K562 (cell line): Measurements from ENCODE around the gene ZNF280C. TPM values are rescaled to one million over a fixed set of nuclear protein-coding genes. Genes with fewer than 3 reads are reported as not detected.

Experiments
- ATF7 ChIP-seq: fragments of 450-650 bp; IDR thresholded peaks from 2 replicates; pipeline ENCODE4 v1.7.1; 2014; ENCODE audit warnings: mild to moderate bottlenecking, moderate library complexity
- CHD2 ChIP-seq: IDR thresholded peaks from 2 replicates; pipeline ENCODE4 v1.6.1; 2011; ENCODE audit warnings: low read depth, low read length
- CXXC5 ChIP-seq: fragments of 250-450 bp; sonication (Bioruptor Pico); IDR thresholded peaks from 2 replicates; pipeline ENCODE4 v1.8.0; 2022; ENCODE audit warnings: inconsistent platforms, mild to moderate bottlenecking, moderate library complexity
- ESRRA ChIP-seq: fragments of 450-650 bp; IDR thresholded peaks from 2 replicates; pipeline ENCODE4 v1.6.1; 2014; ENCODE audit warnings: low read depth, mild to moderate bottlenecking, moderate library complexity, borderline replicate concordance
- GTF2A2 ChIP-seq: IDR thresholded peaks from 2 replicates; pipeline ENCODE4 v1.6.1; 2016; ENCODE audit warnings: mild to moderate bottlenecking, missing genetic modification characterization, missing compliant biosample characterization
- HNRNPH1 ChIP-seq: fragments of 200-400 bp; formaldehyde crosslinking; optimal IDR thresholded peaks from 2 replicates; pipeline ENCODE3; 2017; ENCODE audit warnings: low read depth, mild to moderate bottlenecking, low read length, moderate library complexity
- MTF1 ChIP-seq: fragments of 250-450 bp; sonication (Bioruptor Pico); IDR thresholded peaks from 2 replicates; pipeline ENCODE4 v1.9.0; 2021; ENCODE audit warnings: moderate library complexity, mild to moderate bottlenecking, inconsistent platforms, borderline replicate concordance
- NCOA6 ChIP-seq: fragments of 450-650 bp; IDR thresholded peaks from 2 replicates; pipeline ENCODE4 v1.6.1; 2017; ENCODE audit warnings: mild to moderate bottlenecking
- PHB ChIP-seq: fragments of 250-450 bp; sonication (Bioruptor Pico); IDR thresholded peaks from 2 replicates; pipeline ENCODE4 v1.5.0; 2021
- PHF20 ChIP-seq: fragments of 450-650 bp; IDR thresholded peaks from 2 replicates; pipeline ENCODE4 v1.6.1; 2018; ENCODE audit not compliant: partially characterized antibody
- RBM14 ChIP-seq: fragments of 200-400 bp; formaldehyde crosslinking; IDR thresholded peaks from 2 replicates; pipeline ENCODE4 v1.6.1; 2018; ENCODE audit warnings: low read depth, mild to moderate bottlenecking, low read length, moderate library complexity, borderline replicate concordance; ENCODE audit not compliant: insufficient read depth
- RBM22 ChIP-seq: fragments of 200-400 bp; formaldehyde crosslinking; IDR thresholded peaks from 2 replicates; pipeline ENCODE4 v1.6.1; 2018; ENCODE audit warnings: low read length, low read depth; ENCODE audit not compliant: poor library complexity, severe bottlenecking
- SIN3B ChIP-seq: fragments of 450-650 bp; IDR thresholded peaks from 2 replicates; pipeline ENCODE4 v1.6.1; 2017; ENCODE audit warnings: low read depth, mild to moderate bottlenecking, moderate library complexity
- SIX5 ChIP-seq, 2 experiments: IDR thresholded peaks; 2 replicates each; pipeline ENCODE4 v1.6.1; 2011; ENCODE audit warnings: low read length in 2 of 2, borderline replicate concordance in 1 of 2, low read depth in 1 of 2, mild to moderate bottlenecking in 1 of 2, moderate library complexity in 1 of 2; ENCODE audit not compliant: insufficient read depth in 1 of 2
- STAT5B ChIP-seq: fragments of 250-450 bp; sonication (Bioruptor Pico); IDR thresholded peaks from 2 replicates; pipeline ENCODE4 v1.8.0; 2021; ENCODE audit warnings: mild to moderate bottlenecking, inconsistent platforms
- SUPT5H ChIP-seq: fragments of 450-650 bp; IDR thresholded peaks from 2 replicates; pipeline ENCODE4 v1.6.1; 2016
- ZC3H11A ChIP-seq: IDR thresholded peaks from 2 replicates; pipeline ENCODE4 v1.6.1; 2012; ENCODE audit warnings: low read depth, low read length, improper control_type of control experiment
- ZNF77 ChIP-seq: fragments of 250-450 bp; sonication (Bioruptor Pico); IDR thresholded peaks from 2 replicates; pipeline ENCODE4 v1.5.0; 2020
- ZNF785 ChIP-seq: fragments of 250-450 bp; sonication (Bioruptor Pico); IDR thresholded peaks from 2 replicates; pipeline ENCODE4 v1.4.0; 2020; ENCODE audit warnings: mild to moderate bottlenecking
- polyA plus RNA-seq, 8 experiments: library from polyadenylated mRNA; depleted of rRNA in 4 of 8; stranded (reverse) in 5 of 8; unstranded in 3 of 8; fragments of >200 nt; fragmentation: Nextera tagmentation in 2 of 8; fragmentation: Illumina TruSeq in 1 of 8; extraction: Ambion mirVana in 2 of 8; extraction: Trizol in 1 of 8; gene quantifications; 2 replicates each; pipeline versions ENCODE4 v1.2.1 to v1.2.3, GENCODE V29; 2011 to 2014; ENCODE audit warnings: inconsistent platforms in 1 of 8, missing spikeins in 1 of 8
- total RNA-seq, 7 experiments: library from RNA; depleted of rRNA in 6 of 7; stranded (reverse); fragments of >200 nt in 6 of 7; fragmentation: Illumina TruSeq in 2 of 7; extraction: Trizol in 2 of 7; gene quantifications; 2 replicates each; pipeline versions ENCODE4 v1.2.1 to v1.2.3, GENCODE V29; 2011 to 2021; ENCODE audit warnings: low replicate concordance in 1 of 7
- TF ChIP-seq, protein P1 (sequence below): fragments of 450-650 bp; formaldehyde crosslinking; IDR thresholded peaks from 2 replicates; pipeline ENCODE4 v1.4.0; 2022; ENCODE audit warnings: missing genetic modification characterization
- TF ChIP-seq, protein P2 (sequence below): fragments of 450-650 bp; IDR thresholded peaks from 2 replicates; pipeline ENCODE4 v1.6.1; 2016; ENCODE audit warnings: antibody characterized with exemption
- TF ChIP-seq, protein P3 (sequence below): fragments of 450-650 bp; formaldehyde crosslinking; IDR thresholded peaks from 2 replicates; pipeline ENCODE4 v1.4.0; 2020; ENCODE audit warnings: mild to moderate bottlenecking
- TF ChIP-seq, protein P4 (sequence below): fragments of 450-650 bp; conservative IDR thresholded peaks from 2 replicates; pipeline ENCODE4 v1.6.1; 2016; ENCODE audit warnings: missing genetic modification characterization, low read depth, mild to moderate bottlenecking, control low read depth, missing compliant biosample characterization
- TF ChIP-seq, protein P5 (sequence below): fragments of 250-450 bp; sonication (Bioruptor Pico); IDR thresholded peaks from 2 replicates; pipeline ENCODE4 v1.5.0; 2021

ZNF280C gene
- total and polyA plus RNA-seq, 9 of the 15 experiments (the other 6 are each of a cell fraction or from before 2014, with no cell fraction given), result 1.6 to 8.3 (median 4.4) TPM

DNA sequence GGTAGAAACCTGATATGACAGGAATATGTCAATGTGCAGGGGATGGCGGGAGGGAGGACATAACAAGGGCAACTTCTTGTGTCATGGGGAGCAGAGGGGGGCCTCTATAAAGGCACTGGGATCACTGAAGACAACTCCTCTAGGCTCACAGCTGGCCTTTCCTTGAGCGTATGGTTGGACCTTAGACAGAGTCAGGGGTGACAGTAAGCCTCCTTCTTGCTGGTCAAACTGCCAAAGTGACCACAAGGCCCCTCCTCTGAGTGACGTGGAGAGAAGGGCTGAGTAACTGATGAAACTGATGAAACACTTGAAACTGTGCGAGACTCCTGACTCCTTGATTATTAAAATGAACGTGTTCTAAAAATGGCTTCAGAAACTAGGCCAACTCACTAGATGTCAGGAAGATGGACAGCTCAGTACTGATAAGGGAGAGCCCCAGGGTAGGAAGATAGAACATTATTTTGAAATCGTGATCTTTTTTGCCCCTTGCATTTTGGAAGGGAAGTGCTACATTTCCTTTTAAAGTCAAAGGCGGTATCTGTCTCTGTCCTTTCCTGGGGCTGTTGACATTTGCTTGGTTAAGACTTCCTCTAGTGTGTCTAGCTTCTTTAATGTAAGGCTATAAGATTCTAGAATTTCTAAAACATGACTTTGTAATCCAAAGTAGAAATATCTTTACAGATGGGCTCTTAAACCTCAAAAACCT, 95.4 kb downstream of the ZNF280C start (continued):
- TF ChIP-seq ESRRA (peak; percentile 77; the same call in 1 of the 2 replicates), PHF20 (no peak), HNRNPH1 (no peak), NCOA6 (no peak), MTF1 (no peak), RBM14 (no peak), RBM22 (no peak), CHD2 (no peak; the same call in 1 of the 2 replicates), SIN3B (no peak), CXXC5 (CRISPR knock-in tag) (peak; percentile 53), PHB (CRISPR knock-in tag) (no peak), ZNF785 (CRISPR knock-in tag) (no peak), ATF7 (peak; percentile 85), SIX5 (IDR thresholded peaks at IDR 0.05; ENCODE audit: borderline replicate concordance in 1 of 2, insufficient read depth in 1 of 2, low read depth in 1 of 2, low read length in 2 of 2) (no peak), GTF2A2 (tag) (no peak), STAT5B (CRISPR knock-in tag) (no peak), ZNF77 (CRISPR knock-in tag) (no peak), SUPT5H (no peak; the same call in 1 of the 2 replicates), ZC3H11A (no peak)
- TF ChIP-seq, protein P1, sequence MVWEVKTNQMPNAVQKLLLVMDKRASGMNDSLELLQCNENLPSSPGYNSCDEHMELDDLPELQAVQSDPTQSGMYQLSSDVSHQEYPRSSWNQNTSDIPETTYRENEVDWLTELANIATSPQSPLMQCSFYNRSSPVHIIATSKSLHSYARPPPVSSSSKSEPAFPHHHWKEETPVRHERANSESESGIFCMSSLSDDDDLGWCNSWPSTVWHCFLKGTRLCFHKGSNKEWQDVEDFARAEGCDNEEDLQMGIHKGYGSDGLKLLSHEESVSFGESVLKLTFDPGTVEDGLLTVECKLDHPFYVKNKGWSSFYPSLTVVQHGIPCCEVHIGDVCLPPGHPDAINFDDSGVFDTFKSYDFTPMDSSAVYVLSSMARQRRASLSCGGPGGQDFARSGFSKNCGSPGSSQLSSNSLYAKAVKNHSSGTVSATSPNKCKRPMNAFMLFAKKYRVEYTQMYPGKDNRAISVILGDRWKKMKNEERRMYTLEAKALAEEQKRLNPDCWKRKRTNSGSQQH (CRISPR knock-in tag), result no peak
- TF ChIP-seq, protein P2, sequence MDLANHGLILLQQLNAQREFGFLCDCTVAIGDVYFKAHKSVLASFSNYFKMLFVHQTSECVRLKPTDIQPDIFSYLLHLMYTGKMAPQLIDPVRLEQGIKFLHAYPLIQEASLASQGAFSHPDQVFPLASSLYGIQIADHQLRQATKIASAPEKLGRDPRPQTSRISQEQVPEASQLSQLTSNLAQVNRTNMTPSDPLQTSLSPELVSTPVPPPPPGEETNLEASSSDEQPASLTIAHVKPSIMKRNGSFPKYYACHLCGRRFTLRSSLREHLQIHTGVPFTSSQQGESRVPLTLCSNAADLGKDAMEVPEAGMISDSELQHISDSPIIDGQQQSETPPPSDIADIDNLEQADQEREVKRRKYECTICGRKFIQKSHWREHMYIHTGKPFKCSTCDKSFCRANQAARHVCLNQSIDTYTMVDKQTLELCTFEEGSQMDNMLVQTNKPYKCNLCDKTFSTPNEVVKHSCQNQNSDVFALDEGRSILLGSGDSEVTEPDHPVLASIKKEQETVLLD, result no peak
- TF ChIP-seq, protein P3, sequence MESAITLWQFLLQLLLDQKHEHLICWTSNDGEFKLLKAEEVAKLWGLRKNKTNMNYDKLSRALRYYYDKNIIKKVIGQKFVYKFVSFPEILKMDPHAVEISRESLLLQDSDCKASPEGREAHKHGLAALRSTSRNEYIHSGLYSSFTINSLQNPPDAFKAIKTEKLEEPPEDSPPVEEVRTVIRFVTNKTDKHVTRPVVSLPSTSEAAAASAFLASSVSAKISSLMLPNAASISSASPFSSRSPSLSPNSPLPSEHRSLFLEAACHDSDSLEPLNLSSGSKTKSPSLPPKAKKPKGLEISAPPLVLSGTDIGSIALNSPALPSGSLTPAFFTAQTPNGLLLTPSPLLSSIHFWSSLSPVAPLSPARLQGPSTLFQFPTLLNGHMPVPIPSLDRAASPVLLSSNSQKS (CRISPR knock-in tag), result no peak
- TF ChIP-seq, protein P4, sequence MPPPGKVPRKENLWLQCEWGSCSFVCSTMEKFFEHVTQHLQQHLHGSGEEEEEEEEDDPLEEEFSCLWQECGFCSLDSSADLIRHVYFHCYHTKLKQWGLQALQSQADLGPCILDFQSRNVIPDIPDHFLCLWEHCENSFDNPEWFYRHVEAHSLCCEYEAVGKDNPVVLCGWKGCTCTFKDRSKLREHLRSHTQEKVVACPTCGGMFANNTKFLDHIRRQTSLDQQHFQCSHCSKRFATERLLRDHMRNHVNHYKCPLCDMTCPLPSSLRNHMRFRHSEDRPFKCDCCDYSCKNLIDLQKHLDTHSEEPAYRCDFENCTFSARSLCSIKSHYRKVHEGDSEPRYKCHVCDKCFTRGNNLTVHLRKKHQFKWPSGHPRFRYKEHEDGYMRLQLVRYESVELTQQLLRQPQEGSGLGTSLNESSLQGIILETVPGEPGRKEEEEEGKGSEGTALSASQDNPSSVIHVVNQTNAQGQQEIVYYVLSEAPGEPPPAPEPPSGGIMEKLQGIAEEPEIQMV (tag), result no peak
- TF ChIP-seq, protein P5, sequence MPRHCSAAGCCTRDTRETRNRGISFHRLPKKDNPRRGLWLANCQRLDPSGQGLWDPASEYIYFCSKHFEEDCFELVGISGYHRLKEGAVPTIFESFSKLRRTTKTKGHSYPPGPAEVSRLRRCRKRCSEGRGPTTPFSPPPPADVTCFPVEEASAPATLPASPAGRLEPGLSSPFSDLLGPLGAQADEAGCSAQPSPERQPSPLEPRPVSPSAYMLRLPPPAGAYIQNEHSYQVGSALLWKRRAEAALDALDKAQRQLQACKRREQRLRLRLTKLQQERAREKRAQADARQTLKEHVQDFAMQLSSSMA (CRISPR knock-in tag), result no peak
